ENCODE data around the gene TAS1R2.

Gene TAS1R2

GRCh38 chr1:18884419-18884717 lies 24.9 kb upstream of the TAS1R2 start:
- H3K79me2 ChIP-seq: no peaks in the 10 kb centered on the region
- H3K27me3 ChIP-seq (ENCODE audit: control insufficient read depth, insufficient read depth, low read length): no peaks in the 10 kb centered on the region
- no peak for TF ChIP-seq CTCF (IDR thresholded peaks at IDR 0.05)
- no peaks in the 10 kb centered on the region for H3K36me3 ChIP-seq (ENCODE audit: control insufficient read depth, insufficient read depth, low read length)
- H3K4me3 ChIP-seq (ENCODE audit: low read depth, low read length): no peak overlapping the region
- H3K4me1 ChIP-seq: no peaks in the 10 kb centered on the region
- no peak overlapping the region for H3K4me2 ChIP-seq (ENCODE audit: low read length)
- no peak overlapping the region for H2AFZ ChIP-seq
- H3K9ac ChIP-seq: no peak overlapping the region
- H3K9me3 ChIP-seq (ENCODE audit: control insufficient read depth, low read length): no peaks in the 10 kb centered on the region
- no peak overlapping the region for H3K27ac ChIP-seq

GRCh38 chr1:18883636-18884418 lies 24.4 kb upstream of the TAS1R2 start:
- Histone ChIP-seq H3K4me2 (ENCODE audit: low read length) (no peak overlapping the region), H3K9ac (no peak overlapping the region), H3K27ac (no peak overlapping the region), H3K27me3 (ENCODE audit: control insufficient read depth, insufficient read depth, low read length) (no peaks in the 10 kb centered on the region), H3K4me3 (ENCODE audit: low read depth, low read length) (no peak overlapping the region), H3K36me3 (ENCODE audit: control insufficient read depth, insufficient read depth, low read length) (no peaks in the 10 kb centered on the region), H3K4me1 (no peaks in the 10 kb centered on the region), H3K79me2 (no peaks in the 10 kb centered on the region), H3K9me3 (ENCODE audit: control insufficient read depth, low read length) (no peaks in the 10 kb centered on the region), H2AFZ (no peak overlapping the region)
- TF ChIP-seq CTCF (IDR thresholded peaks at IDR 0.05): peak; percentile 80

- Histone ChIP-seq H3K9ac (no peak overlapping the region), H3K79me2 (no peaks in the 10 kb centered on the region), H3K36me3 (ENCODE audit: control insufficient read depth, insufficient read depth, low read length) (no peaks in the 10 kb centered on the region), H3K4me3 (ENCODE audit: low read depth, low read length) (no peak overlapping the region), H3K4me2 (ENCODE audit: low read length) (no peak overlapping the region), H2AFZ (no peak overlapping the region), H3K27ac (no peak overlapping the region), H3K9me3 (ENCODE audit: control insufficient read depth, low read length) (no peaks in the 10 kb centered on the region), H3K27me3 (ENCODE audit: control insufficient read depth, insufficient read depth, low read length) (no peaks in the 10 kb centered on the region), H3K4me1 (no peaks in the 10 kb centered on the region)
- no peak for TF ChIP-seq CTCF (IDR thresholded peaks at IDR 0.05)
Observed at GRCh38 chr1:18883079-18883478, 23.6 kb upstream of the TAS1R2 start.

GRCh38 chr1:18882486-18882885 lies 23.0 kb upstream of the TAS1R2 start:
- Histone ChIP-seq H3K4me1 (no peaks in the 10 kb centered on the region), H3K4me3 (ENCODE audit: low read depth, low read length) (no peak overlapping the region), H3K4me2 (ENCODE audit: low read length) (no peak overlapping the region), H3K79me2 (no peaks in the 10 kb centered on the region), H3K36me3 (ENCODE audit: control insufficient read depth, insufficient read depth, low read length) (no peaks in the 10 kb centered on the region), H3K9me3 (ENCODE audit: control insufficient read depth, low read length) (no peaks in the 10 kb centered on the region), H3K9ac (no peak overlapping the region), H3K27ac (no peak overlapping the region), H2AFZ (no peak overlapping the region), H3K27me3 (ENCODE audit: control insufficient read depth, insufficient read depth, low read length) (no peaks in the 10 kb centered on the region)
- no peak for TF ChIP-seq CTCF (IDR thresholded peaks at IDR 0.05)

All from parathyroid adenoma (tissue), 2 donors.